GM12892 (cell line): ENCODE results near the gene ME3.

ENCODE experiments used
- POLR2A ChIP-seq: IDR thresholded peaks from 2 replicates; pipeline ENCODE4 v1.6.1; 2011; ENCODE audit warnings: low read depth, low read length, control low read depth
- POLR2AphosphoS5 ChIP-seq: IDR thresholded peaks from 2 replicates; pipeline ENCODE4 v1.6.1; 2011; ENCODE audit warnings: low read depth, low read length, control low read depth

DNA sequence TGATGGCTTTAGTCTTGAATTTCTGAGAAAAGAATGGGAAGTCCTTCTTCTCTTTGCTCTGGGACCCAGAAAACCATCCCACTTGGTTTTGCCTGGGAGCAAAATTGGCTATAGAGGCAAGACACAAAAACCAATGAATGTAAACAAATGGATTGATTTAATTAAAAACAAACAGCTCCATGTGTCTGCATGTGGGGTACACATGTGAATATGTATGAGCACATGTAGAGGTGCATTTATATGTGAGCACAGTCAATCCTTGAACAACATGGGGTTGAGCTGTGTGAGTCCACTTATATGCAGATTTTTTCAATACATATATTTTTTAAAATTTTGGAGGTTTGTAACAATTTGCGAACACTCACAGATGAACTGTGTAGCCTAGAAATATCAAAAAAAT, 210.5 kb downstream of the ME3 start:
- TF ChIP-seq POLR2AphosphoS5, result no peak
- no peak for TF ChIP-seq POLR2A
